Right lobe of liver (tissue), 6 donors: Measurements from ENCODE around the gene SMIM38. TPM values are rescaled to one million over a fixed set of nuclear protein-coding genes. Genes with fewer than 3 reads are reported as not detected.
A peak's percentile ranks its signal among the peaks of the same experiment; 100 is the strongest.

ENCODE experiments used
- ATAC-seq, 4 donors: fragments of 200-7000 bp; cut with Tn5 transposase; one replicate each; pipeline ENCODE4 v1.9.1; 2020; ENCODE audit warnings: mild to moderate bottlenecking in 4 of 4, moderate library complexity in 4 of 4
- DNase-seq, 3 donors: peaks; one replicate each; pipeline ENCODE4 v3.0.0-alpha.2; 2020
- H3K27ac ChIP-seq, 3 donors: fragments of 200-600 bp; one replicate each; pipeline ENCODE4 v1.8.0; 2022
- H3K27me3 ChIP-seq, 2 donors: fragments of 200-600 bp; one replicate each; pipeline ENCODE4 v1.8.0; 2022
- H3K36me3 ChIP-seq, 4 donors: fragments of 200-600 bp; sonication (generic) in 1 of 4; one replicate each; pipeline versions ENCODE4 v1.5.1 to v1.8.0; 2017 to 2022; ENCODE audit warnings: control low read depth in 1 of 4
- H3K4me1 ChIP-seq, 4 donors: fragments of 200-600 bp; sonication (generic) in 1 of 4; one replicate each; pipeline versions ENCODE4 v1.5.1 to v1.8.0; 2017 to 2022; ENCODE audit warnings: control low read depth in 1 of 4
- H3K4me3 ChIP-seq, 3 donors: fragments of 200-600 bp; one replicate each; pipeline ENCODE4 v1.8.0; 2022
- H3K9me3 ChIP-seq, 4 donors: fragments of 200-600 bp; sonication (generic) in 1 of 4; one replicate each; pipeline versions ENCODE4 v1.5.1 to v1.8.0; 2017 to 2022; ENCODE audit warnings: control low read depth in 1 of 4
- POLR2A ChIP-seq: fragments of 450-650 bp; IDR thresholded peaks from one replicate; pipeline ENCODE4 v1.6.1; 2017; ENCODE audit warnings: antibody characterized with exemption, mild to moderate bottlenecking
- WGBS: methylation state at CpG from one replicate; pipeline ENCODE4 v1.1.6; 2018; ENCODE audit warnings: low coverage, low lambda C conversion rate; ENCODE audit not compliant: insufficient coverage; ENCODE audit errors: missing lambda C conversion rate; 5-methylcytosine and 5-hydroxymethylcytosine counted together
- intact Hi-C, 2 donors: fragments of 100-400 bp; cut with DNase I; formaldehyde crosslinking; loops; one replicate each; pipeline versions ENCODE4 v1.11.2 to v1.14.1; 2022
- total RNA-seq, 6 experiments: library from RNA; depleted of rRNA in 2 of 6; stranded (reverse); fragments of >200 nt in 2 of 6; fragmentation: NEBNext Ultra II Directional in 3 of 6; extraction: Animal tissue kit (Norgen Biotek cat#: 25700) in 3 of 6; gene quantifications; one replicate each; pipeline versions ENCODE4 v1.1.0 to v1.2.4, GENCODE V29; 2016 to 2023
- TF ChIP-seq, protein P1 (sequence below), 4 donors: fragments of 200-600 bp in 3 of 4; fragments of 450-650 bp in 1 of 4; IDR thresholded peaks; one replicate each; pipeline versions ENCODE4 v1.5.1 to v1.8.0; 2016 to 2022; ENCODE audit warnings: antibody characterized with exemption in 4 of 4, mild to moderate bottlenecking in 2 of 4
- donor health status: DM: no; HTN: yes; CAD: no.
- donor health status: DM: no; HTN: no; CAD: no.
- donor health status: DM: no; HTN: no; CAD: no.
- donor health status: DM: no; HTN: yes; CAD: no.
- donor health status: DM: no; HTN: yes; CAD: no.

SMIM38 gene
- total RNA-seq, 6 experiments from 2014 or later, result not detected

DNA sequence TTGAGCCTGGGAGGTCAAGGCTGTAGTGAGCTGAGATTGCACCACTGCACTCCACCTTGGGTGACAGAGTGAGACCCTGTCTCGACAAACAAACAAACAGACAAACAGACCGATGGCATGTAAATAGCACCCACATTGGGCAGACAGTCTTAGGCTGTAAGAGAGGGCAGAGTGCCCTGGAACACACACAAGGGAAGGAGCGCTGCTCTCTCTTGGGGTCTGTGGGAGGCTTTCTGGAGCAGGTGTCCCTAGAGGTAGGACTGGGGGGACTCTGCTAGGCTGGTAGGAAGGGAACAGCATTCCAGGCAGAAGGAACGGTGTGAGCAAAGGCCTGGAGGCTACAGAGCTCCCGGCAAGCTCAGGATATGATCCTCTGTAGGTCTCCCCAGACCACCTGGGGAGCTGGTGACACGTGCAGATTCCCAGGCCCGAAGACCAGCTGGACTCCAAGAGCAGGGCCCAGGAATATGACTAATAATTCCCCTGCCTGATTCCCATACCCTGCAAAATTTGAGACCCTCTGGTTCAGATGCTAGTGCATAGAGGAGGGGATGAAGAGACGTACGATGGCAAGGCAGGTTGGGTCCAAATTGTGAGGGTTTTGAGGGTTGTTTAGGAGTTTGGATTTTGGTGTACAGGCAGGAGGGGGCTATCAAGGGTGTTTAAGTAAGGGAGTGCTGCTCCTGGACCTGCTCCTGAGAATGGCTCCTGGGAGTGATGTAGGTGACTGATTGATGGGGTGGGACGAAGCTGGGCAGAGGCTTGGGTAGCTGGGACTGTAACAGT is 11.6 kb downstream of the SMIM38 start:
- H3K27me3 ChIP-seq, result no peaks in the 10 kb centered on the region
- DNase-seq (peak in 1 of 3 donors; percentile 5), ATAC-seq (no peak)
- no peak overlapping the region for H3K27ac ChIP-seq
- intact Hi-C loops, result no loop called here
- H3K4me1 ChIP-seq, result no peaks in the 10 kb centered on the region
- TF ChIP-seq, protein P1, sequence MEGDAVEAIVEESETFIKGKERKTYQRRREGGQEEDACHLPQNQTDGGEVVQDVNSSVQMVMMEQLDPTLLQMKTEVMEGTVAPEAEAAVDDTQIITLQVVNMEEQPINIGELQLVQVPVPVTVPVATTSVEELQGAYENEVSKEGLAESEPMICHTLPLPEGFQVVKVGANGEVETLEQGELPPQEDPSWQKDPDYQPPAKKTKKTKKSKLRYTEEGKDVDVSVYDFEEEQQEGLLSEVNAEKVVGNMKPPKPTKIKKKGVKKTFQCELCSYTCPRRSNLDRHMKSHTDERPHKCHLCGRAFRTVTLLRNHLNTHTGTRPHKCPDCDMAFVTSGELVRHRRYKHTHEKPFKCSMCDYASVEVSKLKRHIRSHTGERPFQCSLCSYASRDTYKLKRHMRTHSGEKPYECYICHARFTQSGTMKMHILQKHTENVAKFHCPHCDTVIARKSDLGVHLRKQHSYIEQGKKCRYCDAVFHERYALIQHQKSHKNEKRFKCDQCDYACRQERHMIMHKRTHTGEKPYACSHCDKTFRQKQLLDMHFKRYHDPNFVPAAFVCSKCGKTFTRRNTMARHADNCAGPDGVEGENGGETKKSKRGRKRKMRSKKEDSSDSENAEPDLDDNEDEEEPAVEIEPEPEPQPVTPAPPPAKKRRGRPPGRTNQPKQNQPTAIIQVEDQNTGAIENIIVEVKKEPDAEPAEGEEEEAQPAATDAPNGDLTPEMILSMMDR (IDR thresholded peaks at IDR 0.05), result no peak
- TF ChIP-seq POLR2A, result no peak
- no peaks in the 10 kb centered on the region for H3K36me3 ChIP-seq
- no peak overlapping the region for H3K4me3 ChIP-seq
- no peaks in the 10 kb centered on the region for H3K9me3 ChIP-seq
- 78% methylated on average over 5 of the region's 10 CpGs for WGBS

DNA sequence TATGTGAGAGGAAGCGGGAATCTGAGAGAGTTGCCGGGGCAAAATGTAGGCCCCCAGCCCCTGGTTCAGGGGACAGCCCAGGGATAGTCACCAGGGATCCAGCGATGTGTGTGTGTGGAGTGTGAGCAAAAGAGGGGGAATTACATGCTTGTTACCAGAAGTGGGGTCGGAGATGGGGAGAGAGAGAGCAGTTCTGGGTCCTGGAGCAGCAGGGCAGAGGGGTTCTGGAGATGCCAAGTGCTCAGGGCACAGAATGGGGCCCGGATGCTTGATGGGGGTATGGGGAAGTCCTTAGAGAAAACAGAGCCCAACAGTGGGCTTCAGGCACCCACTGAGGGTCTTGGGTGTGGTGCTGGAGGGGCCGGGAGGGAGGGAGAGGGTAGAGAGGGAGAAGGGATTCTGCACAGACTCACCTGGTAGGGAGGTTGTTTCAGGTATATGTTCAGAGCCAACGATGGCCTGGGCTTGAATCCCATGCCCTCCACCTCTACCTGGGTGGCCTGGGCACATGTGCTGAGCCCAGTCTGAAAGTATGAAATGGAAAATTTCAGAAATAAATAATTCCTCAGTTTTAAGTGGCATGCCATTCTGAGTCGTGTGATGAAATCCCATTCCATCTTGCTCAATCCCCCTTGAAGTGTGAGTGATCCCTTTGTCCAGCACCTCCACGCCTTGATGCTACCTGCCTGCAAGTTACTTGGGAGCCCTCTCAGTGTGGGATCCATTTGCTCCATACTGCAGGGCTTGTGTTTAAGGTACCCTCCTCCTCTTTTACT is 12.4 kb downstream of the SMIM38 start:
- TF ChIP-seq, protein P1 (IDR thresholded peaks at IDR 0.05), result no peak
- TF ChIP-seq POLR2A, result no peak
- Histone ChIP-seq H3K4me1 (no peaks in the 10 kb centered on the region), H3K9me3 (no peaks in the 10 kb centered on the region), H3K27ac (no peak overlapping the region), H3K27me3 (no peaks in the 10 kb centered on the region), H3K36me3 (no peaks in the 10 kb centered on the region), H3K4me3 (no peak overlapping the region)
- 80% methylated on average over 9 of the region's 9 CpGs for WGBS
- intact Hi-C loops, result no loop called here
- ATAC-seq, result no peak
- peak in 1 of 3 donors; percentile 29 for DNase-seq

DNA sequence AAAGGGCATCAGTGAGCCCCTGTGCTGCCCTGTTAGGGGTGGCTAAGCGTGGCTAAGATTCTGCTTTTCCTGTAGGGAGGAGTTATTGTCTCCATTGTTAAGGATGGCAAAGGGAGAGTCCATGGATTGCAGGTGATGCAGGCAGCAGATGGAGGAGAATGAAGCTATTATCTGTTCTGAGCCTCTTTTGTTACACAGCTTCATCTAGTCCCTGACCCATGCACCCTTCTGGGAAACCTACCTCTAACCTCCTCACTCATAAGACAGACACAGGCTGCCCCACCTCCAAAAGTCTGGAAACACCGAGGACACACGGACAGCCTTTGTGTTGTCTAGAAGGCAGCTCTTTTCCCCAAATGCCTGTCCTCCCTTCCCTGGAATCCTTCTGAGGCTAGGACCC is 13.7 kb downstream of the SMIM38 start:
- 100% methylated on average over 1 of the region's 3 CpGs for WGBS
- intact Hi-C loops, result no loop called here
- Histone ChIP-seq H3K27ac (no peak overlapping the region), H3K4me3 (no peak overlapping the region), H3K9me3 (no peaks in the 10 kb centered on the region), H3K4me1 (no peaks in the 10 kb centered on the region), H3K36me3 (no peaks in the 10 kb centered on the region), H3K27me3 (no peaks in the 10 kb centered on the region)
- no peak for ATAC-seq
- no peak for TF ChIP-seq POLR2A
- TF ChIP-seq, protein P1 (IDR thresholded peaks at IDR 0.05), result no peak
- DNase-seq, result peak in 1 of 3 donors; percentile 6

DNA sequence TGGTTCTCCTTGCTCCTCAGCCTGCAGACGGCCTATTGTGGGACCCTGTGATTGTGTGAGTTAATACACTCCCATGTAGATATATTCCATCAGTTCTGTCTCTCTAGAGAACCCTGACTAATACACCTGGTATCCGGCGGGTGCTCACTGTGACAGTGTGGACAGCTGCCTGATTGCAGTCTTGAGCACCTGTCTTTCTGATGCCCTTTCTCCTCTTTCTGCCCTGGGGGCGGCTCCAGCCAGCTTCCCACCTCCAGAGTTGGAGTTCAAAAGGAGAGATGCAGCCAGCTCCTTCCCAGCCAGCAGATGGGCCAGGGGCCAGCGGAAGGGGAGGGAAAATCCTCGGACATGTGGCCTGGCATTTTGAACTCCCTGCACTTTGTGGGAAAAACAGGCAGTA is 15.0 kb downstream of the SMIM38 start:
- intact Hi-C loops, result no loop called here

More for the DNA sequence above, 15.0 kb downstream of the SMIM38 start:
- ATAC-seq, result no peak
- Histone ChIP-seq H3K27ac (no peak overlapping the region), H3K36me3 (no peaks in the 10 kb centered on the region), H3K9me3 (no peaks in the 10 kb centered on the region), H3K27me3 (no peaks in the 10 kb centered on the region), H3K4me3 (no peak overlapping the region), H3K4me1 (no peaks in the 10 kb centered on the region)
- TF ChIP-seq POLR2A, result no peak
- TF ChIP-seq, protein P1 (IDR thresholded peaks at IDR 0.05), result no peak
- 71% methylated on average over 5 of the region's 6 CpGs for WGBS
- DNase-seq, result peak in 1 of 3 donors; percentile 26
